ENCODE data around the gene FGFBP3. TPM values are rescaled to one million over a fixed set of nuclear protein-coding genes. Genes with fewer than 3 reads are reported as not detected.

FGFBP3 gene
- polyA plus RNA-seq, 3 donors: 2.0 to 3.3 (median 3.1) TPM

GRCh38 chr10:91860885-91861284, 48.4 kb downstream of the FGFBP3 start:
- no peak for DNase-seq (ENCODE audit: low read depth in 3 of 3, low spot score in 2 of 3)

- peak in 1 of 3 donors; percentile 13 for DNase-seq (ENCODE audit: low read depth in 3 of 3, low spot score in 2 of 3)
Measured at GRCh38 chr10:91856637-91857036, 52.6 kb downstream of the FGFBP3 start.

Other genes starting within 250 kb of the FGFBP3 start
- gene TNKS2, start 111.1 kb downstream of the FGFBP3 start, polyA plus RNA-seq (ENCODE audit: insufficient read length in 3 of 3): 10 to 100 TPM; 58.4 to 63.5 (median 60.6) TPM
- 10 to 100 TPM; 51.8 to 62.1 (median 57.0) TPM for gene BTAF1, start 14.3 kb upstream of the FGFBP3 start, polyA plus RNA-seq (ENCODE audit: insufficient read length in 3 of 3)